HK-2 (cell line): ENCODE results near the gene IGSF23.

Experiments
- DNase-seq: peaks from one replicate; pipeline ENCODE4 v3.0.0-alpha.2; 2018; ENCODE audit not compliant: unreplicated experiment

IGSF23 gene

DNA sequence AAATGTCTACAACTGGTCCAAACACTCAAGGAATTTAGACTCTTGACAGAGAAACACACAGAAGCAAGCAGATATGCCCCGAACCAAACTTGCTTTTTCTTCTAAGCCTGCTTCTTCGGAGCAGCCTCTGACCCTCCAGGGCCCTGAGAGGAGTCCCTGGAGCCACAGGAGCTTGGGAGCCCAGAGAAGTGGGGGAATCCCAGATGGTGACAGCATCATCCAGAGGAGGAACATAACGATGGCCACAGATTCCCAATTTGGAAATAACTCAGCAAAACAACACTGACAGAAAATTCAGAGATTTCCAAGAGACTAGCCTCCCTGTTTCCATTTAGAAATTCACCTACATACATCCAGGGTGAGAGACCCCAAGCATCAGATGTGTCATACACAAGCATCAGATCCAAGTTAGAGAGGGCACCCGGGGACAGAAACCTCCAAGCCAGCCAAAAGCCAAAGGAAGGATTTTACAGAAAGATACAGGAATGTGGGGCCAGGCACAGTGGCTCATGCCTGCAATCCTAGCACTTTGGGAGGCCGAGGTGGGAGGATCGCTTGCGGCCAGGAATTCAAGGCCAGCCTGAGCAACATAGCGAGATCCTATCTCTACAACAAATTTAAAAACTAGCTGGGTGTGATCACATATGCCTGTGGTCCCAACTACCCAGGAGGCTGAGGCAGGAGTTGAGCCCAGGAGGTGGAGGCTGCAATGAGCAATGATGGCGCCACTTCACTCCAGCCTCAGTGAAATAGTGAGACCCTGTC, 28.3 kb downstream of the IGSF23 start:
- DNase-seq = no peak

DNA sequence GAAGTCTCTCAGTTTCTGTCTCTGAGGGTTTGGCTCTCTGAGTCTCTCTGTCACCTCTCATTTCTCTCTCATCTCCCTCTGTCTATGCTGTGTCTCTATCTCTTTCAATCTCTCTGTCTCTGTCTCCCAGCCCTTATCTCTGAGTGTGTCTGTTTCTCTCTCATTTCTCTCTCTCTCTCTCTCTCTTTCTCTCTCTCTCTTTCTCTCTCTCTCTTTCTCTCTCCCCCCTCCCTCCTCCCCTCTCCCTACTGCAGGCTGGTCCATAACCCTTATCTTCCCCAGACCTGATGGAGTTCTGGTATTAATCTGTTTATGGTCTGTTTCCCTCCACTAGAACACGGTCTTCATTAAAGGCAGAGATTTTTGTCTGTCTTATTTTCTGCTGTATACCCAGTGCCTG, 29.0 kb downstream of the IGSF23 start:
- no peak for DNase-seq

DNA sequence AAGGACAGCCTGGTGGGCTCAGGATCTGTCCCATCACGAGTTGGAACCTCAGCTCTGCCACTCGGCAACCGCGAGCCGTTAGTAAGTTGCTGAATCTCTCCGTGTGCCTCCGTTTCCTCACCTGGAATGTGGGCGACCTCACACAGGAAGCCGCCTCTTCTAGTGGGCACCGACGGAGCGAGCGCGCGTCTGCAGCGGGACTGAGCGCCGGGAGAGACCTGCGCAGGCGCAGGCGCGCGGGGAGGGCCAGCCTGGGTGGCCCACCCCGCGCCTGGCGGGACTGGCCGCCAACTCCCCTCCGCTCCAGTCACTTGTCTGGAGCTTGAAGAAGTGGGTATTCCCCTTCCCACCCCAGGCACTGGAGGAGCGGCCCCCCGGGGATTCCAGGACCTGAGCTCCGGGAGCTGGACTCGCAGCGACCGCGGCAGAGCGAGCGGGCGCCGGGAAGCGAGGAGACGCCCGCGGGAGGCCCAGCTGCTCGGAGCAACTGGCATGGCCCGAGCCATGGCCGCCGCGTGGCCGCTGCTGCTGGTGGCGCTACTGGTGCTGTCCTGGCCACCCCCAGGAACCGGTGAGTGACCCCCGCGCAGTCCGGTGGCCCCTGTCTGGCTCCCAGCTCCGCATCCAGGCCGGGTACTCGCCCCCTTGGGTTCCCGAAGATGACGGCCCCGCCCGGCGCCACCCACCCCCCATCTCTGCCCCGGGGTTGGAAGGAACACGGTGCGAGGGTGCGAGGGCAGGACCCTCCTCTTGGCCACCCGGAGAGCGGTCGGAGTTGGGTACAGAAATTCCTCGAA, 30.4 kb downstream of the IGSF23 start, which contains the start of gene PVR:
PVR (plus strand) TSS at position 306 of the 797 bp plus-strand sequence; CDS start at position 493, 187 bp downstream.
- peak; percentile 91 for DNase-seq

DNA sequence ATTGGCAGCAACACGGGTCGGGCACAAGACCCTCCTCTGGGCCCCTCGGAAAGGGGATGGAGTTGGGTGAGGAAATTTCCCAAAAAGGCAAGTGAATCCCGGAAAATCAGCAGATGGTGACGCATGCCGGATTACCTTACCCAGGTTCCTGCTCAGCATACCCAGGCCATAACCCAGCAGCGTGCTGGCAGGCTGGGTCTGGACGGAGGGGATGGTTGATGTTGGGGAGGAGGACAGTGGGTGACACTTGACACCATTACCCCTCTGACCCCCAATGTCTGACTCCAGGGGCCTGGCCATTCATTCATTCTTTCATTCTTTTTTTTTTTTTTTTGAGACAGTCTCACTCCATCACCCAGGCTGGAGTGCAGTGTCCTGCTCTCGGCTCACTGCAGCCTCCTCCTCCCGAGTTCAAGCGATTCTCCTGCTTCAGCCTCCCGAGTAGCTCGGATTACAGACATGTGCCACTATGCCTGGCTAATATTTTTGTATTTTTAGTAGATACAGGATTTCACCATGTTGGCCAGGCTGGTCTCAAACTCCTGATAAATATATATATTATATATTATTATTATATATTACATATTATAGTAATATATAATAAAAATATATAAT, 31.1 kb downstream of the IGSF23 start:
- peak; percentile 76 for DNase-seq

DNA sequence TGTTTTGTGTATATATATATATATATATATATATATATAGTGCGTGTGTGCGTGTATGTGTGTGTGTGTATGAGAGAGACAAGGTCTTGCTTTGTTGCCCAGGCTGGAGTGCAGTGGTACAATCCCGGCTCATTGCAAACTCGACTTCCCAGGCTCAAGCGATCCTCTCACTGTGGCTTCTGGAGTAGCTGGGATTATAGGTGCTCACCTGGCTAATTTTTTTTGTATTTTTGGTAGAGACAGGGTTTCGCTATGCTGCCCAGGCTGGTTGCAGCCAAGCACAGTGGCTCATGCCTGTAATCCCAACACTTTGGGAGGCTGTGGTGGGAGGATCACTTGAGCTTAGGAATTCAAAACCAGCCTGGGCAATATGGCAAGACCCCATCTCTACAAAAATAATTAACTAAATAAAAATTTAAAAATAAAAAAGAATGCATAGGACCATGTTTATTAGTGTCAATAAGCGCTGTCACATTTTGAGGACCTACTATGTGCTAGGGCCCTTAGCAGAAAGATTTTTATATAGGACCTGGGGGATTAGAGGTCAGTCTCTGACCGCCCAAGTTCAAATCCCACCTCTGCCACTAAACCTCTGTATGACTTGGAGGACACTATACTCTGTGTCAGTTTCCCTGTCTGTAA, 32.2 kb downstream of the IGSF23 start:
- DNase-seq = no peak

DNA sequence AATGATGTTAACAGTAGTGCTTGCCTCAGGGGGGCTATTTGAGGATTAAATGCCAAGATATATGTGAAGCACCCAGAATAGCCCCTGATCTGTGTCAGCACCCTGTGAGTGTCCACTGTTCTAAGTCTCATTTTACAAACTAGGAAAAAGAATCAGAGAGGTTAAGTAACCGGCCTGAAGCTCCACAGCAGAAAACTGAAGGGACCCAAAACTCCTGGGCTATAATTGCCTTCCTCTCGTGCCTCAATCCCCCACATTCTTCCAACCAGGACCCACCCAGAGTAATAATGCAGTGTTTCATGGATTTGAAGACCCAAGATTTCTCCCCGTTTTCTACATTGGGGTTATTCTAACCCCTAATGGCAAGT, 32.7 kb downstream of the IGSF23 start:
- DNase-seq = no peak

DNA sequence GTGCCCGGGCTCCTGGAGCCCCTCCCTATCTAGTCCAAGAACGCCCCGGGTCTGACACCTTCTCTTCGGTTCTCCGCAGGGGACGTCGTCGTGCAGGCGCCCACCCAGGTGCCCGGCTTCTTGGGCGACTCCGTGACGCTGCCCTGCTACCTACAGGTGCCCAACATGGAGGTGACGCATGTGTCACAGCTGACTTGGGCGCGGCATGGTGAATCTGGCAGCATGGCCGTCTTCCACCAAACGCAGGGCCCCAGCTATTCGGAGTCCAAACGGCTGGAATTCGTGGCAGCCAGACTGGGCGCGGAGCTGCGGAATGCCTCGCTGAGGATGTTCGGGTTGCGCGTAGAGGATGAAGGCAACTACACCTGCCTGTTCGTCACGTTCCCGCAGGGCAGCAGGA, 33.8 kb downstream of the IGSF23 start:
- no peak for DNase-seq

DNA sequence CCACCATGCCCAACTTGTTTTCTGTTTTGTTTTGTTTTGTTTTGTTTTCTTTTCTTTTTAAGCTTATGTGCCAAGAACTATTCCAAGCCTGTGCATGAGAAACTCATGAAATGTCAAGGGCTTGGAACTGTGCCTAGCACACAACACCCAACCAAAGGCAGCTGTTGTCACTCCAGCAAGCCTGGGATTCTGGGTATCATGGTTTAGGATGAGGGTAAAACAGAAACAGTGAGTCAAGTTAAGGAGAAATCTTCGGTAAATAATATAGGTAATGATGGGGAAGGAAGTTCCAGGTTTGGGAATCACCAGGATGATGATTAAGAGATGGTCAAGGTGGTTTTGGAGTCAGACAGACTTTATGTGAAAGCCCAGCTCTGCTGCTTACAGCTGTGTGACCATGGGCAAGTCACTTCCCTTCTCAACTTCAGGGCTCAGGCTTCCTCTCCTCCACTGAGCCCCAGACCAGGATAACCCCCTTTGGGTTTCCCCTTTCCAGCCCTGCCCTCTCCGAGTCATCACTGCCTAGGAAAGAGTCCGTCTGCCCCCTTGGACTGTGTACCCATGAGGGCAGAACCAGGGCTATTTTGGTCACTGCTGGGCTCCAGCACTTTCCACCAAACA, 35.4 kb downstream of the IGSF23 start:
- DNase-seq = peak; percentile 48

DNA sequence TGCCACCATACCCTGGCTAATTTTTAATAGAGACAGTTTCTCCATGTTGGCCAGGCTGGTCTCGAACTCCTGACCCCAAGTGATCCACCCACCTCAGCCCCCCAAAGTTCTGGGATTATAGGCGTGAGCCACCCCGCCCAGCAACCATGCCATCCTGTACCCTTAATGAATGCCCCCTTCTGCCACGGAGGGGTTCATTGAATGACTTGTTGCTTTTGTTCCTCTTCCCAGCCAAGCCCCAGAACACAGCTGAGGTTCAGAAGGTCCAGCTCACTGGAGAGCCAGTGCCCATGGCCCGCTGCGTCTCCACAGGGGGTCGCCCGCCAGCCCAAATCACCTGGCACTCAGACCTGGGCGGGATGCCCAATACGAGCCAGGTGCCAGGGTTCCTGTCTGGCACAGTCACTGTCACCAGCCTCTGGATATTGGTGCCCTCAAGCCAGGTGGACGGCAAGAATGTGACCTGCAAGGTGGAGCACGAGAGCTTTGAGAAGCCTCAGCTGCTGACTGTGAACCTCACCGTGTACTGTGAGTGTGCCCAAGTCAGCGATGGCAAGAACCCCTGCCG, 36.3 kb downstream of the IGSF23 start:
- no peak for DNase-seq

DNA sequence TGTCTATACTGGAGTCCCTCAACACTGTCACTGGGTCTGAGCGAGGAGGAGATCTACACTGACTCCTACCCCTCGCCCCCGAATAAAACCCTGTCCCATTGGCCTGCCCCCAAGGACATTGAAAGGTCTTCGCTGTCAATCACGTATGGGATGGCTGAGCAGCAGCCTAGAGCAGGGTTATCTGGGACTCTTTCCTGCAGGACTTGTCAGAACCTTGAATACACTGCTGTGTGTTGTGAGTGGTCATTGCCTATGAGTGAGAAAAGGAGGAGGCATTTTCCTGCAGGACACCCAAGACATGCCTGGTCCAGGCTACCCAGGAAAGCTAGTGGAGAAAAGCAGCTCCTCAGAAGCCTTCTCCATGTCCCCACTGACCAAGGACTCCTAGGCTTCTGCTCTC, 40.0 kb downstream of the IGSF23 start:
- no peak for DNase-seq

DNA sequence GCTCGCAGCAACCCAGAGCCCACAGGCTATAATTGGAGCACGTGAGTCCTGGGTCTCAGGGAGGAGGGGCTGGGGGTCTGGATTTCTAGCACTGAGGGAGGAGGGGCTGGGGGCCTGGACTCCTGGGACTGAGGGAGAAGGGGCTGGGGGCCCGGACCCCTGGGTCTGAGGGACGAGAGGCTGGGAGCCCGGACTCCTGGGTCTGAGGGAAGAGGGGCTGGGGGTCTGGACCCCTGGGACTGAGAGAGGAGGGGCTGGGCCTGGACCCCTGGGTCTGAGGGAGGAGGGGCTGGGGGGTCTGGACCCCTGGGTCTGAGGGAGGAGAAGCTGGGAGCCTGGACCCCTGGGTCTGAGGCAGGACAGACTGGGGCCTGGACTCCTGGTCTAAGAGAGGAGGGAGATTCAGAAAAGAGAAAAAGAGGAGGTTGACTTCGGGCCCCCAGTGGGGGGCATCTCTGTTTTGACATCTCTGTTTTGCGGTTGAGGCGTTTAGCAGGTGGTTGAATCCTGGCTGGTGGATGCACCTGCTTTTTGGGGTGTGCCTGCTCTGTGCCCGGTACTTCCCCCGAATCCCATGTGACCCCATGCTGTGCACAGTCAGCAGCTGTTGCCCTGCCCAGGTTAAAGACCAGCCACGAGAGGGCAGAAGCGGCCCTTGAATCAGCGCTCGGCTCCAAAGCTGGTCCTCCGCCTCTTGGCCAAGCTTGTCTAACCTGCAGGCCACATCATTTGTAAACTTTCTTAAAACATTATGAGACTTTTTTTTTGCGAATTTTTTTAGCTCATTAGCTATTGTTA, 40.8 kb downstream of the IGSF23 start:
- DNase-seq = no peak

DNA sequence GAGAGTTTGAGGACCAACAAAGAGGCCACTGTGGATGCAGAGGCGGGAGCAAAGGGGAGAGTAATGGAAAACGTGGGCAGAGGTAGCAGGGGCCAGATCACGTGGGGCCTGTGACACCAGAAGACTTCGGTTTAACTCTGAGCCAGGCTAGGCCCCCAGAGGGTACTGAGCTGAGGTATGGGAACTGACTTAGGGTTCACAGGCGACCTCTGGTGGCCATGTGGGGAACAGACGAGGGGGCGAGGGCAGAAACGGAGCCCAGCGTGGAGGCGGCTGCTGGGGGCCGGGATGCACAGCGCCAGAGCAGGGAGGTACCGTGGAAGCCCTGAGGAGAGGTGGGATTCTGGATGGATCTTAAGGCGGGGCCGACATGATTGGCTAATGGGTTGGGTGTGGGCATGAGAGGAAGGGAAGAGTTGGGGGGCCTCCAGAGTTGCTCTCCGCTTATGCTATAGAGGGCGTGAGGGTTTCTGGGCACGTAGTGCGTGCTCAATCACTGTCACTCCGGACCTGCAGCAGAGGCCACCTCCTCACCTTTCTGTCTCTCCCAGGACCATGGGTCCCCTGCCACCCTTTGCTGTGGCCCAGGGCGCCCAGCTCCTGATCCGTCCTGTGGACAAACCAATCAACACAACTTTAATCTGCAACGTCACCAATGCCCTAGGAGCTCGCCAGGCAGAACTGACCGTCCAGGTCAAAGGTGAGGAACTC, 44.0 kb downstream of the IGSF23 start:
- DNase-seq = peak; percentile 64

DNA sequence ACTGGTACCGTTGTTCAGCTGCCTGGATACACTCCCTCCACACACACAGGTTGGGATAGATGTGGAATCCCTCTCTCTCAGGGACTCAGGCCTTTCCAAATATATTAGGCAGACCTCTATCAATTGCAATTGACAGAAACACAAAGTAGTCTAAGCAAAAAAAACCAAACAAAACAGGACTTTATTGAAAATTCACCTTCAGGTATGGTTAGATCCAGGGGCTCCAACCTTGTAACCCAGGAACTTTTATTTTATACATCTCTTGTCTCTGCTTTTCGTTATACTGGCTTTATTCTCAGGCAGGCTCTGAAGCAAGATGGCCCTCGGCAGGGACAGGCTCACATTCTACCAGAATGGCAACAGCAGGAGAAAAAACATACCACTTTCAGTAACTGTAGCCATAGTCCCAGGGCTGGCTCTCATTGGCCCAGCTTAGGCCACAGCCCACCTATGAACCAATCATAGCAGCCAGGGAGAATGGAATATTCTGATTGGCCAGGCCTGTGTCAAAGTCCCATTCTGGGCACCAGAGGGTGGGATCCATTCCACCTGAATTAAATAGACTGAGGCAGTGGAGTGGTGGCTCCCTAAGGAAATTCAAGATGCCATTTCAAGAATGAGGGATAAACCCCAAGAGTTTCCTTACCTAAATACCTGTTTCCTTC, 44.8 kb downstream of the IGSF23 start:
- no peak for DNase-seq

DNA sequence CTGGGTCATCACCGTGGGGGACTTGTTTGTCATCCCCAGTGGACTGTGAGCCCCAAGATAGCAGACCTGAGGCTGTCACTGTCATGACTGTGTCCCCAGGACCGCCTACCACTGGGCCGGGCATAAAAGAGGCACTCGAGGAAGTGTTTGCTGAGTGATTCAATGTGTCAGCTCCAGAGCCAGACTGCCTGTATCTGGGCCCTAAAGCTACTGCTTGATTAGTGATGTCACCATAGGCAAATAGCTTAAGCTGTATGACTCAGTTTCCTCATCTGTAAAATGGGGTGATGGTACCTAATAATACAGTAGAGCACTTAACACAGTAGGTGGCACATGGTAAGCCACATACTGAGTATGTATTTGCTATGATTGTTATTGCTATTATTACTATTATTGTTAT, 46.7 kb downstream of the IGSF23 start:
- DNase-seq = no peak

DNA sequence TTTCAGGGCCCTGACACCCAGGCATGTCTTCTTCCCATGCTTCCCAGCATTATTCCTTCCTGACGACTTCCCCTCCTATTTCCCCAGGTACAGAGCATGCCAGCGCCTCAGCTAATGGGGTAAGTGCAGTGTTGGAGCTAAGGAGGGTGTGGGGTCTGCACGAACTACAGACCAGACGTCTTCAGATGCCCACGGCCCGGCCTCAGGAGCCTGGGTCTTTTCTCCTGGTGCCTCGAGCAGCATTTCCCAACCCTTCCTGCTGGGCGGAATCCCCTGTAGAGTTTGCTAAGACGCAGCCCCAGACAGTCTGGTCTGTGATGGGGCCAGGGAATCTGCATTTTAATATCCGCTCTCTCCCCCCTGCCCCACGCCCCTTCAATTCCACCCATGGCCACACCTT, 47.8 kb downstream of the IGSF23 start:
- no peak for DNase-seq

DNA sequence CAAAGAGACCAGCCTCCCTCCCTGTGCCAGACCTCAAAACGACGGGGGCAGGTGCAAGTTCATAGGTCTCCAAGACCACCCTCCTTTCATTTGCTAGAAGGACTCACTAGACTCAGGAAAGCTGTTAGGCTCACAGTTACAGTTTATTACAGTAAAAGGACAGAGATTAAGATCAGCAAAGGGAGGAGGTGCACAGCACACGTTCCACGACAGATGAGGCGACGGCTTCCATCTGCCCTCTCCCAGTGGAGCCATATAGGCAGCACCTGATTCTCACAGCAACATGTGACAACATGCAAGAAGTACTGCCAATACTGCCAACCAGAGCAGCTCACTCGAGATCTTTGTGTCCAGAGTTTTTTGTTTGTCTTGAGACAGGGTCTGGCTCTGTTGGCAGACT, 48.5 kb downstream of the IGSF23 start:
- no peak for DNase-seq

DNA sequence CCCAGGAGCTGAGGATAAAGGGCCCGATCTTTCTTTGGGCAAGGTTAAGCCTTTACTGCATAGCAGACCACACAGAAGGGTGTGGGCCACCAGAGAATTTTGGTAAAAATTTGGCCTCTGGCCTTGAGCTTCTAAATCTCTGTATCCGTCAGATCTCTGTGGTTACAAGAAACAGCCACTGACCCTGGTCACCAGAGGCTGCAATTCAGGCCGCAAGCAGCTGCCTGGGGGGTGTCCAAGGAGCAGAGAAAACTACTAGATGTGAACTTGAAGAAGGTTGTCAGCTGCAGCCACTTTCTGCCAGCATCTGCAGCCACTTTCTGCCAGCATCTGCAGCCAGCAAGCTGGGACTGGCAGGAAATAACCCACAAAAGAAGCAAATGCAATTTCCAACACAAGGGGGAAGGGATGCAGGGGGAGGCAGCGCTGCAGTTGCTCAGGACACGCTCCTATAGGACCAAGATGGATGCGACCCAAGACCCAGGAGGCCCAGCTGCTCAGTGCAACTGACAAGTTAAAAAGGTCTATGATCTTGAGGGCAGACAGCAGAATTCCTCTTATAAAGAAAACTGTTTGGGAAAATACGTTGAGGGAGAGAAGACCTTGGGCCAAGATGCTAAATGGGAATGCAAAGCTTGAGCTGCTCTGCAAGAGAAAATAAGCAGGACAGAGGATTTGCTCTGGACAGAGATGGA, 49.5 kb downstream of the IGSF23 start:
- DNase-seq = no peak

DNA sequence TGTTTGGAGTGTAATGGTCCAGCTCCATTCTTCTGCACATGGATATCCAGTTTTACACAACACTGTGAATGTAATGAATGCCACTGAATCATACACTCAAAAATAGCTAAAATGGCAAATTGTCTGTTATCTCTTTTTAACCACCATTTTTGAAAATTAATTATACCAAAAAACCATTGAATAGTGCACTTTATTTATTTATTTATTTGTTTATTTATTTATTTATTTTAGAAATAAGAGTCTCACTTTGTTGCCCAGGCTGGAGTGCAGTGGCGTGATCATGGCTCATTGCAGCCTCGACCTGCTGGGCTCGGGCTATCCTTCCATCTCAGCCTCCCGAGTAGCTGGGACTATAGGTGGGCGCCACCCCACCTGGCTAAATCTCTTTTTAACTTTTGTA, 50.6 kb downstream of the IGSF23 start:
- no peak for DNase-seq

DNA sequence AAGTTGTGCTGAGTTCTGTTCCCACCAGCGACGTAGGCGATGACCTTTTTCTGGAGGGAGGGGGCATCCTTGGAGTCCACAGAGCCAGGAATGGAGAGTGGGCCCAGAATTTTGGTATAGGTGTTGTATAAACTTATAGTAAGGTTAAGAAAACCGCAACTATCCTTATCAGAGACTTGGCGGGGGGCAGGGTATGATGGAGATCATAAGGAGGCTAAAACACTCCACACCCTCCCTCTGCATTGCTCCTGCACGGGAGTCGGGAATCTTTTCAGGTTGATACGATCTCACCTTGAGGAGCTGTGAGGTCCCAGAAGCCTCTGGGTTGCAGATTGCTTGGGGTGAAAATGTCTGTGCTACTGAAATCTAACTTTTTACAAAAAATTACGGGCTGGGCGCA, 51.6 kb downstream of the IGSF23 start:
- DNase-seq = no peak
